GM06990 (cell line): ENCODE measurements around the gene PDE5A.
"Not testable (repeated sequence)": the region's sequence is repeated elsewhere in the genome, so short reads cannot be mapped to it uniquely, and the experiment has no call there.

Experiments
- DNase-seq: peaks from one replicate; pipeline ENCODE4 v3.0.0-alpha.2; 2011; ENCODE audit not compliant: insufficient read length; ENCODE audit errors: extremely low read depth
- H3K27me3 ChIP-seq: replicated peaks from 2 replicates; pipeline ENCODE4 v1.6.0; 2011; ENCODE audit warnings: low read length; ENCODE audit not compliant: control insufficient read depth, insufficient read depth
- H3K36me3 ChIP-seq: 2 replicates; pipeline ENCODE4 v1.5.1; 2011; ENCODE audit warnings: low read length; ENCODE audit not compliant: control insufficient read depth, insufficient read depth
- H3K4me3 ChIP-seq: replicated peaks from 2 replicates; pipeline ENCODE4 v1.5.1; 2011; ENCODE audit warnings: low read depth, mild to moderate bottlenecking, control low read depth, low read length
- TF ChIP-seq, protein P1 (sequence below): IDR thresholded peaks from 2 replicates; pipeline ENCODE4 v1.5.1; 2011; ENCODE audit warnings: low read length, control low read depth, mild to moderate bottlenecking, inconsistent platforms; ENCODE audit not compliant: insufficient read depth, poor library complexity, severe bottlenecking

PDE5A gene

DNA sequence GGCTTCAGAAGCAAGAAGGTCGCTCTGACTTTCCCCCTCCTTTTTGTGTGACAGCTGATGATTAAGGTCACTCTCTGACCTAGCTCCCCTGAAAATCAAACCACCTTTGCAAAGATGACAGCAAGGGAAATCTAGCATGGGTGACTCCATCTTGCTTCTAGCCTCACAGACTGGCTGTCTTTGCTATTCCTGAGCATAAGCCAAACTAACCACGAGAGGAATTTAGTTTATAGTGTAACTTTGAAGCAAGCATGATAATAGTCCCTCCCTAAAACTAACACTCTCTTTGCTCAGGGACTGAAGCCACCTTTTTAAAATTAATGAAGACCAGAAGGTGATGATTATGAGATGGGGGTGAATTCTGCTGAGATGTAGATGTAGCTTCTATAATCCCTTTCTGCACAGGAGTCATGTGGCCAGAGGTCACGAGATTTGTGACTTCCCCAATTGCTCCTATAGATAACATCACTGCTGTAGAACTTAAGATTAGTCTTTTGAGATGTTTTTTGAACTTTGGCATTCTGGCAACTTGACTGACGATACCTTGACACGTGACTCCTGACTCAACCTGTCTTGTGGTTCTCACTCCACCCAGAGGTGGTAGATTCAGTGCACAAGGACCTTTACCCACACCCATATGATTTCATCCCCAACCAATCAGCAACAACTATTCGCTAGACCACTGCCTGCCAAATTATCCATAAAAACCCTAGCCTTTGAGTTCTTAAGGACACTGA is 14.9 kb upstream of the PDE5A start:
- Histone ChIP-seq H3K36me3 (no peaks in the 10 kb centered on the region), H3K27me3 (no peaks in the 10 kb centered on the region), H3K4me3 (no peak overlapping the region)
- no peak for DNase-seq
- TF ChIP-seq, protein P1, sequence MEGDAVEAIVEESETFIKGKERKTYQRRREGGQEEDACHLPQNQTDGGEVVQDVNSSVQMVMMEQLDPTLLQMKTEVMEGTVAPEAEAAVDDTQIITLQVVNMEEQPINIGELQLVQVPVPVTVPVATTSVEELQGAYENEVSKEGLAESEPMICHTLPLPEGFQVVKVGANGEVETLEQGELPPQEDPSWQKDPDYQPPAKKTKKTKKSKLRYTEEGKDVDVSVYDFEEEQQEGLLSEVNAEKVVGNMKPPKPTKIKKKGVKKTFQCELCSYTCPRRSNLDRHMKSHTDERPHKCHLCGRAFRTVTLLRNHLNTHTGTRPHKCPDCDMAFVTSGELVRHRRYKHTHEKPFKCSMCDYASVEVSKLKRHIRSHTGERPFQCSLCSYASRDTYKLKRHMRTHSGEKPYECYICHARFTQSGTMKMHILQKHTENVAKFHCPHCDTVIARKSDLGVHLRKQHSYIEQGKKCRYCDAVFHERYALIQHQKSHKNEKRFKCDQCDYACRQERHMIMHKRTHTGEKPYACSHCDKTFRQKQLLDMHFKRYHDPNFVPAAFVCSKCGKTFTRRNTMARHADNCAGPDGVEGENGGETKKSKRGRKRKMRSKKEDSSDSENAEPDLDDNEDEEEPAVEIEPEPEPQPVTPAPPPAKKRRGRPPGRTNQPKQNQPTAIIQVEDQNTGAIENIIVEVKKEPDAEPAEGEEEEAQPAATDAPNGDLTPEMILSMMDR, result no peak

DNA sequence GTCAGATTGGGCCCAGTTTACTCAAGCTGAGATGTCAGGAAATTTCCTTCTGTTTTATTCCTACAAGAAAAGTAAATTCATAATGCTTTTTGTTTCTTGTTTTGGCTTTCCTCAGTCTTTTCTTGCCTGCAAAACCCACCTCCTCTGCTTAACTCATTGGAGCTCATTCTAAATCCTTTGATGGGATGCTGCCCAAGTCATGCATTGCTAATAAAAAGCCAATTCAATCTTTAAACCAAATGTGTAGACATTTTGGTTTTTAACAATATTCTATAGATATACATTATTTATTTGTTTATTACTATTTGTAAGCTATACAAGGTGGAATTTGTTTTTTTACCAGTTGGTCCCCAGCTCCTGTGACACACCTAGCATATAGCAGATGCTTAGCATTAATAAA is 13.2 kb upstream of the PDE5A start:
- Histone ChIP-seq H3K4me3 (no peak overlapping the region), H3K36me3 (no peaks in the 10 kb centered on the region), H3K27me3 (no peaks in the 10 kb centered on the region)
- TF ChIP-seq, protein P1, result no peak
- no peak for DNase-seq

DNA sequence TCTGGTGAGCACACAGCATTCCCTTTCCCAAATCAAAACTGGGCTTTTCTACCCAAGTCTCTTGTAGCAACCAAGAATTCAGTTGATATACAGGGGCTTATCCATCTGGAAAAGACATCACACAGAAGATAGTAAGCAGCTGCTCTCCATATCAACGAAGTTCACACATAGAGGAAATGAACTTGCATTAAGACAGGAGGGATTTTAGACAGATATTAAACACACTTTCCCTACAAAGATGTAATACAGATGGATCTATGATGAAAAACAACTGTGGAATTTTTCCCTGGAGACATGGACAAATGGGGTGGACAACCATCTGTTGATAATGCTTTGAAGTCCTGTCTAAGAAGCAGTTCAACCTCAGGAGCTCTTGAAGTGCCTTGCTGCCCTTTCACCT is 9.8 kb upstream of the PDE5A start:
- Histone ChIP-seq H3K27me3 (no peaks in the 10 kb centered on the region), H3K36me3 (no peaks in the 10 kb centered on the region), H3K4me3 (no peak overlapping the region)
- TF ChIP-seq, protein P1, result no peak
- no peak for DNase-seq

DNA sequence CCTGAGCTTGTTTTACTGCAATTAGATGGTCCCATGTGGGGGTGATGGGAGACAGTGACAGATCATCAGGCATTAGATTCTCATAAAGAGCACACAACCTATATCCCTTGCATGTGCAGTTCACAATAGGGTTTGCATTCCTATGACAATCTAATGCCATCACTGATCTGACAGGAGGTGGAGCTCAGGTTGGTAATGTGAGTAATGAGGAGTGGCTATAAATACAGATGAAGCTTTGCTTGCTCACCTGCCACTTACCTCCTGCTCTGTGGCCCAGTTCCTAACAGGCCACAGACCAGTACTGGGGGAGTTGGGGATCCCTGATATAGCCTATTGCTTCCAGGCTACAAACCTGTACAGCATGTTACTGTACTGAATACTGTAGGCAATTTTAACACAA is 8.2 kb upstream of the PDE5A start:
- DNase-seq, H3K27me3 ChIP-seq, H3K36me3 ChIP-seq, H3K4me3 ChIP-seq: not testable (repeated sequence)

DNA sequence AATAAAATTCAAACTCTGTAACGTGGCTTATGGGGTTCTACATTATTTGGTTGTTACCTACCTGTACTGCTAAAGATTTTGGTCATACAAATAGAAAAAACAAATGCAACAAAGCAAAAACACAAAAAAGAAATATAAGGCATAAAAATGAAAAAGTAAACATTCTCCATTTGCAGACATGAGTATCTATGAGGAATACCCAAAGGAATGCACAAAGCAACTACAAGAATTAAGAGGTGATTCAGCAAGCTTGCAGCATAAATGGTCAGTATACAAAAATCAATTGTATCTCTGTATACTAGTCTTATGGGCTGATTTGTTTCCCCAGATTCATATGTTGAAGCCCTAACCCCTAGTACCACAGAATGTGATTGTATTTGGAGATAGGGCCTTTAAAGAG is 3.6 kb upstream of the PDE5A start:
- no peak for DNase-seq
- TF ChIP-seq, protein P1, result no peak
- Histone ChIP-seq H3K4me3 (no peak overlapping the region), H3K27me3 (no peaks in the 10 kb centered on the region), H3K36me3 (no peaks in the 10 kb centered on the region)

DNA sequence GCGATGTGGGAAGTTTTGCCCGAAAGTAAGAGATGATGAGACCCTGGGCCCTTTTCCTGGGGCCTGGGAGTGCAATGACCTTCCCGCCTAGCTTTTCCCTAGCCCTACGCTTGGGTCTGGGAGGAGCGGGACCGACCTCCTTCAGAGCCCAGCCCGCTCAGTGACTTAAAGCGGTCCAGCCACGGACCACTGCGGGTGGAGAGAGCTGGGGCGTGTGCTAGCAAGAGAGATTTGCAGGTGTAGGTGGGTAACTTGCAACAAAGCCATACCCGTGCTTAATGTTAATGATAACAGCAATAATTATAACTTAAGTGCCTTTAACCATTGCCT is 503 bp upstream of the PDE5A start:
- Histone ChIP-seq H3K27me3 (no peaks in the 10 kb centered on the region), H3K4me3 (peak overlapping the region; percentile 68), H3K36me3 (no peaks in the 10 kb centered on the region)
- TF ChIP-seq, protein P1, result no peak
- no peak for DNase-seq
